ENCODE measurements around the gene MAZ. TPM values are rescaled to one million over a fixed set of nuclear protein-coding genes. Genes with fewer than 3 reads are reported as not detected.
A peak's percentile ranks its signal among the peaks of the same experiment; 100 is the strongest.

The MAZ gene
- total and polyA plus RNA-seq, 2 of the 13 experiments (the other 11 are each of a cell fraction or from before 2014, with no cell fraction given), result 203 to 277 TPM

GRCh38 chr16:29790949-29791844 lies 15.1 kb upstream of the MAZ start (continued):
- TF ChIP-seq, protein P1, sequence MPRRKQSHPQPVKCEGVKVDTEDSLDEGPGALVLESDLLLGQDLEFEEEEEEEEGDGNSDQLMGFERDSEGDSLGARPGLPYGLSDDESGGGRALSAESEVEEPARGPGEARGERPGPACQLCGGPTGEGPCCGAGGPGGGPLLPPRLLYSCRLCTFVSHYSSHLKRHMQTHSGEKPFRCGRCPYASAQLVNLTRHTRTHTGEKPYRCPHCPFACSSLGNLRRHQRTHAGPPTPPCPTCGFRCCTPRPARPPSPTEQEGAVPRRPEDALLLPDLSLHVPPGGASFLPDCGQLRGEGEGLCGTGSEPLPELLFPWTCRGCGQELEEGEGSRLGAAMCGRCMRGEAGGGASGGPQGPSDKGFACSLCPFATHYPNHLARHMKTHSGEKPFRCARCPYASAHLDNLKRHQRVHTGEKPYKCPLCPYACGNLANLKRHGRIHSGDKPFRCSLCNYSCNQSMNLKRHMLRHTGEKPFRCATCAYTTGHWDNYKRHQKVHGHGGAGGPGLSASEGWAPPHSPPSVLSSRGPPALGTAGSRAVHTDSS (CRISPR knock-in tag; conservative IDR thresholded peaks at IDR 0.05), result peak; percentile 12; the same call in 1 of the 2 replicates
- TF ChIP-seq SIN3A (IDR thresholded peaks at IDR 0.05; ENCODE audit: borderline replicate concordance, low read depth, low read length) (peak; percentile 1; the same call in 1 of the 2 replicates), KLF13 (CRISPR knock-in tag; IDR thresholded peaks at IDR 0.05) (peak; percentile 10; the same call in 1 of the 2 replicates), ZKSCAN5 (CRISPR knock-in tag; IDR thresholded peaks at IDR 0.05) (no peak), ZNF232 (CRISPR knock-in tag; IDR thresholded peaks at IDR 0.05; ENCODE audit: borderline replicate concordance) (peak; percentile 43; the same call in 1 of the 2 replicates), U2AF1 (optimal IDR thresholded peaks at IDR 0.05; ENCODE audit: low read depth, low read length) (no peak), ZNF616 (CRISPR knock-in tag; IDR thresholded peaks at IDR 0.05; ENCODE audit: low read depth) (peak; percentile 23; the same call in 1 of the 2 replicates), ZNF383 (CRISPR knock-in tag; IDR thresholded peaks at IDR 0.05; ENCODE audit: borderline replicate concordance) (no peak), ARID4A (CRISPR knock-in tag; IDR thresholded peaks at IDR 0.05; ENCODE audit: borderline replicate concordance) (0 out of 2 replicates have a peak, but pooled peaks have one; percentile 73), ZNF224 (CRISPR knock-in tag; IDR thresholded peaks at IDR 0.05) (0 out of 2 replicates have a peak, but pooled peaks have one; percentile 13)
- TF ChIP-seq, protein P2, sequence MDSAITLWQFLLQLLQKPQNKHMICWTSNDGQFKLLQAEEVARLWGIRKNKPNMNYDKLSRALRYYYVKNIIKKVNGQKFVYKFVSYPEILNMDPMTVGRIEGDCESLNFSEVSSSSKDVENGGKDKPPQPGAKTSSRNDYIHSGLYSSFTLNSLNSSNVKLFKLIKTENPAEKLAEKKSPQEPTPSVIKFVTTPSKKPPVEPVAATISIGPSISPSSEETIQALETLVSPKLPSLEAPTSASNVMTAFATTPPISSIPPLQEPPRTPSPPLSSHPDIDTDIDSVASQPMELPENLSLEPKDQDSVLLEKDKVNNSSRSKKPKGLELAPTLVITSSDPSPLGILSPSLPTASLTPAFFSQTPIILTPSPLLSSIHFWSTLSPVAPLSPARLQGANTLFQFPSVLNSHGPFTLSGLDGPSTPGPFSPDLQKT (CRISPR knock-in tag; IDR thresholded peaks at IDR 0.05; ENCODE audit: borderline replicate concordance), result no peak

All from HepG2 (cell line).